HG02798 (cell line): ENCODE measurements around the gene PXYLP1.

ENCODE experiments used
- ATAC-seq: cut with Tn5 transposase; IDR thresholded peaks from one replicate; pipeline ENCODE4 v1.9.1; 2021; ENCODE audit warnings: mild to moderate bottlenecking; ENCODE audit not compliant: unreplicated experiment, poor library complexity

PXYLP1 gene

GRCh38 chr3:141337991-141338390, 106.4 kb downstream of the PXYLP1 start:
- no peak for ATAC-seq

DNA sequence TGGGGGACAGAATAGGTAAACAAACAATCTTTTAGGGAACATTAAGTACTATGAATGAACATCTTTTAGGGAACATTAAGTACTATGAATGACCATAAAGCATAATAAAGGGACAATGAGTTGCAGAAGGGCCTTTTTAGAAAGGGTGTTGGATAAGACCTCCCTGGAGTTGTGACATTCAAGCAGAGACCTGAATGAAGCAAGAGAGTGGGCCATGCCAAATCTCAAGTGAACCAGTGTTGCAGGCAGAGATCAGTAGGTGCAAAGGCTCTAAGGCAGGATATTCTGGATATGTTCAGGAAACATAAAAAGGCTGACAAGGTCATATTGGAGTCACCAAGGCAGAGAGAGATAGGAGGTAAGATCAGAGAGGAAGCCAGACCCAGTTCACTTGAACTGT, 107.3 kb downstream of the PXYLP1 start:
- no peak for ATAC-seq

GRCh38 chr3:141341536-141341935, 109.9 kb downstream of the PXYLP1 start:
- no peak for ATAC-seq

- no peak for ATAC-seq
These were observed 110.8 kb downstream of the PXYLP1 start for GRCh38 chr3:141342386-141342785.

DNA sequence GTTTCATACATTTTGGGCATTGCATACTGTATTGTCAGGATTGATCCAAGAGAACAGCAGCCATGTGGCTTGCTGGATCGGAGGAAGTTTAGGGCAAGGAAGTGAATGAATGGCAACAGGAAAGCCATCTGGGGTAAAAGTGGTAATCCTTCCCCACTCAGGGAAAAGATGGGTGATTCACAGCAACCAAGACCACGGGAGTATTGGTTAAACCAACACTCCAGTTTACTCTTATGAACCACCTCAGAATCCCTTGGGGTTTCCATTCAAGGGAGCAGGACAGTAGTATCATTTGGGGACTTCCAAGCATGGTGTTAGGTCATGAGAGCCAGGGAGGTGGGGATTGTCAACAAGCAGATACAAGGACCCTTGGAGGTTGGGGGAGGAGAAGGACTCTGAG, 111.5 kb downstream of the PXYLP1 start:
- ATAC-seq: no peak

- ATAC-seq: no peak
These were observed 112.2 kb downstream of the PXYLP1 start for GRCh38 chr3:141343865-141344271.
